Activated CD4-positive, alpha-beta T cell treated with anti-CD3 and anti-CD28 coated beads, Interleukin-2, amount 10 ng/mL, durations not matched to agents 24 days and 14 days (primary cell): Measurements from ENCODE around the gene IFT88. TPM values are rescaled to one million over a fixed set of nuclear protein-coding genes. Genes with fewer than 3 reads are reported as not detected.
A peak's percentile ranks its signal among the peaks of the same experiment; 100 is the strongest.

Source experiments
- DNase-seq: peaks from one replicate; pipeline ENCODE4 v3.0.0; 2022
- H3K27ac Mint-ChIP-seq: one replicate; pipeline ENCODE4 v1.8.0; 2022; ENCODE audit warnings: mild to moderate bottlenecking, mixed read lengths
- H3K27me3 Mint-ChIP-seq: one replicate; pipeline ENCODE4 v1.8.0; 2022; ENCODE audit warnings: mixed read lengths
- H3K36me3 Mint-ChIP-seq: one replicate; pipeline ENCODE4 v1.8.0; 2022; ENCODE audit warnings: low read depth, mild to moderate bottlenecking, mixed read lengths
- H3K4me1 Mint-ChIP-seq: one replicate; pipeline ENCODE4 v1.8.0; 2021; ENCODE audit warnings: mixed read lengths
- H3K4me3 Mint-ChIP-seq: one replicate; pipeline ENCODE4 v1.8.0; 2022; ENCODE audit warnings: mild to moderate bottlenecking, moderate library complexity, mixed read lengths
- H3K9me3 Mint-ChIP-seq: one replicate; pipeline ENCODE4 v1.8.0; 2021; ENCODE audit warnings: mixed read lengths
- intact Hi-C: fragments of 100-400 bp; cut with micrococcal nuclease; formaldehyde crosslinking; loops from one replicate; pipeline ENCODE4 v1.15.1; 2023
- total RNA-seq: library from RNA; stranded (reverse); gene quantifications from 2 replicates; pipeline ENCODE4 v1.2.3, GENCODE V29; 2022

The IFT88 gene
- total RNA-seq, 1 donor from 2014 or later = 2.2 TPM

GRCh38 chr13:20721454-20722357 lies 154.7 kb downstream of the IFT88 start:
- Mint-ChIP-seq H3K27me3 (peaks cover 15% of the 10 kb centered on the region), H3K4me1 (peaks cover 3% of the 10 kb centered on the region), H3K4me3 (peak overlapping the region; percentile 69), H3K36me3 (no peaks in the 10 kb centered on the region), H3K9me3 (no peaks in the 10 kb centered on the region), H3K27ac (no peak overlapping the region)
- no peak for DNase-seq
- intact Hi-C loops = no loop called here

GRCh38 chr13:20727856-20728255 lies 160.9 kb downstream of the IFT88 start:
- no peaks in the 10 kb centered on the region for H3K4me1 Mint-ChIP-seq
- H3K4me3 Mint-ChIP-seq = no peak overlapping the region
- no peaks in the 10 kb centered on the region for H3K36me3 Mint-ChIP-seq
- H3K27ac Mint-ChIP-seq = no peak overlapping the region
- no peak for DNase-seq
- H3K27me3 Mint-ChIP-seq = peaks cover under 1% of the 10 kb centered on the region
- H3K9me3 Mint-ChIP-seq = no peaks in the 10 kb centered on the region
- intact Hi-C loops = no loop called here

- no peak for DNase-seq
- Mint-ChIP-seq H3K9me3 (no peaks in the 10 kb centered on the region), H3K4me1 (no peaks in the 10 kb centered on the region), H3K4me3 (no peak overlapping the region), H3K27me3 (no peaks in the 10 kb centered on the region), H3K27ac (no peak overlapping the region), H3K36me3 (no peaks in the 10 kb centered on the region)
- intact Hi-C loops = no loop called here
These were observed 161.8 kb downstream of the IFT88 start for GRCh38 chr13:20728579-20729311.

- H3K9me3 Mint-ChIP-seq = no peaks in the 10 kb centered on the region
- H3K27me3 Mint-ChIP-seq = no peaks in the 10 kb centered on the region
- no peak overlapping the region for H3K27ac Mint-ChIP-seq
- no peak overlapping the region for H3K4me3 Mint-ChIP-seq
- intact Hi-C loops = no loop called here
- no peaks in the 10 kb centered on the region for H3K4me1 Mint-ChIP-seq
- DNase-seq = no peak
- no peaks in the 10 kb centered on the region for H3K36me3 Mint-ChIP-seq
These were observed 163.0 kb downstream of the IFT88 start for GRCh38 chr13:20729633-20730585.

GRCh38 chr13:20738616-20739015 lies 171.7 kb downstream of the IFT88 start:
- Mint-ChIP-seq H3K27me3 (no peaks in the 10 kb centered on the region), H3K4me1 (no peaks in the 10 kb centered on the region), H3K9me3 (peaks cover 2% of the 10 kb centered on the region), H3K36me3 (peaks cover 5% of the 10 kb centered on the region), H3K27ac (no peak overlapping the region), H3K4me3 (no peak overlapping the region)
- no peak for DNase-seq
- intact Hi-C loops = no loop called here

GRCh38 chr13:20740021-20740420 lies 173.1 kb downstream of the IFT88 start:
- DNase-seq = no peak
- Mint-ChIP-seq H3K9me3 (peaks cover 8% of the 10 kb centered on the region), H3K27ac (no peak overlapping the region), H3K27me3 (no peaks in the 10 kb centered on the region), H3K4me3 (no peak overlapping the region), H3K36me3 (peaks cover 5% of the 10 kb centered on the region), H3K4me1 (no peaks in the 10 kb centered on the region)
- intact Hi-C loops = no loop called here

Other genes with a start within 250 kb of the IFT88 start
- 5.8 and 7.1 TPM in 2 replicates for gene CRYL1, start 41.3 kb upstream of the IFT88 start, total RNA-seq
- 0.28 TPM in 1 of 2 replicates, not detected in the other for gene IL17D, start 136.5 kb downstream of the IFT88 start, total RNA-seq
- 12.0 and 14.6 TPM in 2 replicates for gene EEF1AKMT1, start 206.8 kb downstream of the IFT88 start, total RNA-seq